Pancreas (tissue), 10 donors: ENCODE measurements around the gene CREBRF. TPM values are rescaled to one million over a fixed set of nuclear protein-coding genes. Genes with fewer than 3 reads are reported as not detected.

Source experiments
- ATAC-seq, 4 donors: fragments of 200-7000 bp; cut with Tn5 transposase; one replicate each; pipeline versions ENCODE4 v1.8.0 to v1.9.1; 2020; ENCODE audit warnings: mild to moderate bottlenecking in 4 of 4, moderate library complexity in 4 of 4
- DNase-seq, 6 donors: peaks; one replicate each; pipeline ENCODE4 v3.0.0-alpha.2; 2020
- FAIRE-seq: peaks from 2 replicates; lab custom pipeline; 2012; peaks lifted over from hg19 to GRCh38; lab: Jason Lieb, UNC
- H3K27ac ChIP-seq, 4 donors: fragments of 200-600 bp; sonication (generic); 1 replicate in 3 of 4; 2 replicates in 1 of 4; pipeline versions ENCODE4 v1.5.0 to v1.8.0; 2020
- H3K27me3 ChIP-seq, 4 donors: fragments of 200-600 bp; one replicate each; pipeline ENCODE4 v1.8.0; 2021
- H3K36me3 ChIP-seq, 3 donors: fragments of 200-600 bp; sonication (generic) in 1 of 3; one replicate each; pipeline versions ENCODE4 v1.5.0 to v1.8.0; 2020 to 2021
- H3K4me1 ChIP-seq, 3 donors: fragments of 200-600 bp; one replicate each; pipeline ENCODE4 v1.8.0; 2021
- H3K4me3 ChIP-seq, 4 donors: fragments of 200-600 bp; sonication (generic) in 2 of 4; one replicate each; pipeline versions ENCODE4 v1.5.0 to v1.8.0; 2020 to 2021
- H3K9me3 ChIP-seq, 4 donors: fragments of 200-600 bp; one replicate each; pipeline ENCODE4 v1.8.0; 2021
- CTCF ChIP-seq, 4 donors: fragments of 200-600 bp; sonication (generic) in 3 of 4; IDR thresholded peaks; one replicate each; pipeline versions ENCODE4 v1.5.0 to v1.8.0; 2021; ENCODE audit warnings: antibody characterized with exemption in 4 of 4
- WGBS, 2 donors: extraction: QIAGEN DNeasy Blood & Tissue Kit; methylation state at CpG; one replicate each; pipeline ENCODE4 v1.1.7; 2013; 5-methylcytosine and 5-hydroxymethylcytosine counted together
- intact Hi-C, 3 donors: fragments of 100-400 bp; cut with DNase I; formaldehyde crosslinking; loops; one replicate each; pipeline versions ENCODE4 v1.11.1 to v1.14.2; 2022
- polyA plus RNA-seq, 2 donors: library from polyadenylated mRNA; stranded (reverse); fragments of 200-250 nt; gene quantifications; one replicate each; pipeline ENCODE4 v1.2.3, GENCODE V29; 2013
- total RNA-seq, 6 donors: library from RNA; stranded (reverse); fragmentation: NEBNext Ultra II Directional in 4 of 6; extraction: Animal tissue kit (Norgen Biotek cat#: 25700) in 4 of 6; gene quantifications; one replicate each; pipeline versions ENCODE4 v1.2.1 to v1.2.4, GENCODE V29; 2021 to 2023
- donor health status: healthy with polysubstance abuse.
- donor health status: DM: no; HTN: no; CAD: no; lungs with moderate emphysema.
- donor health status: DM: no; HTN: no; CAD: no.
- donor health status: control.
- donor health status: control.
- donor health status: Bipolar disorder and iron deficiency.
- donor health status: DM: yes; HTN: yes; CAD: no.
- donor health status: DM: no; HTN: no; CAD: no.
- donor health status: DM: no; HTN: no; CAD: no.
- donor health status: DM: yes; HTN: yes; CAD: no.

Gene CREBRF
- total and polyA plus RNA-seq, 8 donors = 3.6 to 21.4 (median 11.3) TPM

- TF ChIP-seq CTCF (IDR thresholded peaks at IDR 0.05) = no peak
- no peak for FAIRE-seq
These were observed 119.4 kb downstream of the CREBRF start for GRCh38 chr5:173175523-173175922.

GRCh38 chr5:173178369-173178910, 122.3 kb downstream of the CREBRF start:
- ATAC-seq (no peak), FAIRE-seq (no peak), DNase-seq (no peak)
- Histone ChIP-seq H3K27ac (no peak overlapping the region), H3K4me1 (no peaks in the 10 kb centered on the region), H3K4me3 (no peak overlapping the region), H3K36me3 (no peaks in the 10 kb centered on the region), H3K27me3 (no peaks in the 10 kb centered on the region), H3K9me3 (no peaks in the 10 kb centered on the region)
- WGBS, 2 donors = 73 to 77% methylated on average over 12 of the region's 12 CpGs
- TF ChIP-seq CTCF (IDR thresholded peaks at IDR 0.05) = no peak
- intact Hi-C loops = no loop called here

More at GRCh38 chr5:173175523-173175922, 119.4 kb downstream of the CREBRF start:
- ATAC-seq = no peak
- WGBS, 2 donors = 33 to 54% methylated on average over 4 of the region's 4 CpGs
- Histone ChIP-seq H3K9me3 (no peaks in the 10 kb centered on the region), H3K36me3 (no peaks in the 10 kb centered on the region), H3K4me1 (no peaks in the 10 kb centered on the region), H3K27ac (no peak overlapping the region), H3K4me3 (no peak overlapping the region), H3K27me3 (no peaks in the 10 kb centered on the region)
- DNase-seq = no peak
- intact Hi-C loops = no loop called here

- no peak for FAIRE-seq
- Histone ChIP-seq H3K27ac (no peak overlapping the region), H3K27me3 (no peaks in the 10 kb centered on the region), H3K4me1 (no peaks in the 10 kb centered on the region), H3K4me3 (no peak overlapping the region), H3K36me3 (no peaks in the 10 kb centered on the region), H3K9me3 (no peaks in the 10 kb centered on the region)
- intact Hi-C loops = no loop called here
- no peak for ATAC-seq
- DNase-seq = no peak
- WGBS, 2 donors = 85 to 96% methylated on average over 2 of the region's 2 CpGs
- no peak for TF ChIP-seq CTCF (IDR thresholded peaks at IDR 0.05)
These were observed 124.2 kb downstream of the CREBRF start for GRCh38 chr5:173180331-173180730.

GRCh38 chr5:173187054-173187743, 131.0 kb downstream of the CREBRF start:
- Histone ChIP-seq H3K4me3 (no peak overlapping the region), H3K27ac (no peak overlapping the region), H3K27me3 (no peaks in the 10 kb centered on the region), H3K36me3 (no peaks in the 10 kb centered on the region), H3K9me3 (no peaks in the 10 kb centered on the region), H3K4me1 (no peaks in the 10 kb centered on the region)
- 66 to 75% methylated on average over 11 of the region's 11 CpGs for WGBS, 2 donors
- DNase-seq (no peak), ATAC-seq (no peak), FAIRE-seq (no peak)
- no peak for TF ChIP-seq CTCF (IDR thresholded peaks at IDR 0.05)
- intact Hi-C loops = no loop called here

GRCh38 chr5:173188280-173188679, 132.1 kb downstream of the CREBRF start:
- no peak for FAIRE-seq
- Histone ChIP-seq H3K4me3 (no peak overlapping the region), H3K27me3 (no peaks in the 10 kb centered on the region), H3K36me3 (no peaks in the 10 kb centered on the region), H3K9me3 (no peaks in the 10 kb centered on the region), H3K4me1 (no peaks in the 10 kb centered on the region), H3K27ac (no peak overlapping the region)
- intact Hi-C loops = no loop called here
- no peak for TF ChIP-seq CTCF (IDR thresholded peaks at IDR 0.05)
- no peak for DNase-seq
- no peak for ATAC-seq
- 72 to 82% methylated on average over 2 of the region's 2 CpGs for WGBS, 2 donors
